Liver (tissue), 3 donors: ENCODE results near the gene MED10.

Experiments used
- ATF3 ChIP-seq: IDR thresholded peaks from 2 replicates; pipeline ENCODE4 v1.6.1; 2016; ENCODE audit warnings: antibody characterized with exemption
- CTCF ChIP-seq: fragments of 150-350 bp; IDR thresholded peaks from 2 replicates; pipeline ENCODE4 v1.5.1; 2017; ENCODE audit warnings: improper control_type of control experiment, low read depth, low read length; ENCODE audit not compliant: missing input control
- EGR1 ChIP-seq, 2 donors: IDR thresholded peaks; 2 replicates each; pipeline ENCODE4 v1.6.1; 2016 to 2018; ENCODE audit warnings: antibody characterized with exemption in 2 of 2, low read depth in 2 of 2
- JUND ChIP-seq, 2 donors: IDR thresholded peaks; 2 replicates each; pipeline ENCODE4 v1.6.1; 2016; ENCODE audit warnings: antibody characterized with exemption in 2 of 2
- RAD21 ChIP-seq, 2 donors: IDR thresholded peaks; 2 replicates each; pipeline ENCODE4 v1.6.1; 2016; ENCODE audit warnings: antibody characterized with exemption in 2 of 2, mild to moderate bottlenecking in 2 of 2
- REST ChIP-seq: IDR thresholded peaks from 2 replicates; pipeline ENCODE4 v1.6.1; 2016; ENCODE audit warnings: antibody characterized with exemption, mild to moderate bottlenecking
- donor health status: healthy.
- donor health status: healthy.

- TF ChIP-seq CTCF, result no peak
- no peak for TF ChIP-seq ATF3
- no peak for TF ChIP-seq JUND (IDR thresholded peaks at IDR 0.05)
- TF ChIP-seq REST, result no peak
- TF ChIP-seq RAD21 (IDR thresholded peaks at IDR 0.05), result no peak
- TF ChIP-seq EGR1 (IDR thresholded peaks at IDR 0.05; ENCODE audit: low read depth in 2 of 2), result no peak
Observed at GRCh38 chr5:6395102-6395445, 16.7 kb upstream of the MED10 start.
